Bronchial epithelial cell (primary cell): Measurements from ENCODE around the gene ZNF862. TPM values are rescaled to one million over a fixed set of nuclear protein-coding genes. Genes with fewer than 3 reads are reported as not detected.

Experiments
- DNase-seq: peaks from one replicate; pipeline ENCODE4 v3.0.0-alpha.2; 2010; ENCODE audit warnings: low read depth
- FAIRE-seq: peaks from 2 replicates; lab custom pipeline; 2011; peaks lifted over from hg19 to GRCh38; lab: Jason Lieb, UNC
- H3K27me3 ChIP-seq: 2 replicates; pipeline ENCODE4 v1.5.1; 2011; ENCODE audit warnings: low read length; ENCODE audit not compliant: control insufficient read depth, insufficient read depth
- H3K36me3 ChIP-seq: 2 replicates; pipeline ENCODE4 v1.5.1; 2011; ENCODE audit warnings: low read length; ENCODE audit not compliant: control insufficient read depth, insufficient read depth
- H3K4me3 ChIP-seq: 2 replicates; pipeline ENCODE4 v1.5.1; 2011; ENCODE audit warnings: mild to moderate bottlenecking, low read depth, low read length, control low read depth
- total RNA-seq: library from RNA; depleted of rRNA; stranded (reverse); fragments of >200 nt; gene quantifications from 2 replicates; pipeline ENCODE4 v1.2.1, GENCODE V29; 2014
- TF ChIP-seq, protein P1 (sequence below): IDR thresholded peaks from 2 replicates; pipeline ENCODE4 v1.5.1; 2011; ENCODE audit warnings: mild to moderate bottlenecking, moderate library complexity, low read length, control low read depth, inconsistent platforms; ENCODE audit not compliant: insufficient read depth, severe bottlenecking

Gene ZNF862
- total RNA-seq, 1 donor from 2014 or later, result 5.0 TPM

DNA sequence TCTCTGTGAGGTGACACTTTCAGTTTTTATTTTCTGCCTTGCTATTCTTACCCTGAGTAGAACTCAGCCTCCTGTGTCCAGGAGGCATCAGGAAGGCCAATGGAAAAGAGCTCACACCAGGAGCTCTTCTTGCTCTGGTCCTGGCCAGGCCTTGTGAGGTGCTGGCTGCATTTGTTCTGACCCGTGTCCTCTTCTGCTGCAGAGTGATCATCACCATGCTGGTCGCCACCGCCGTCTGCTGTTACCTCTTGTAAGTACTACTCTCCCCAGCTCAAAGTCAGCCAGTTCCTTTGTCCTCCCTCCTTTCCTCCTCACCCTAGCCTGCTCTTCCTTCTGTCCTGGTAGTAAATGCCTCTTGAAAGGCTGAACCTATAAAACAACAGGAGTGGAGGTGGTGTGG, 37.2 kb downstream of the ZNF862 start:
- Histone ChIP-seq H3K4me3 (no peak overlapping the region), H3K27me3 (no peaks in the 10 kb centered on the region), H3K36me3 (no peaks in the 10 kb centered on the region)
- TF ChIP-seq, protein P1, sequence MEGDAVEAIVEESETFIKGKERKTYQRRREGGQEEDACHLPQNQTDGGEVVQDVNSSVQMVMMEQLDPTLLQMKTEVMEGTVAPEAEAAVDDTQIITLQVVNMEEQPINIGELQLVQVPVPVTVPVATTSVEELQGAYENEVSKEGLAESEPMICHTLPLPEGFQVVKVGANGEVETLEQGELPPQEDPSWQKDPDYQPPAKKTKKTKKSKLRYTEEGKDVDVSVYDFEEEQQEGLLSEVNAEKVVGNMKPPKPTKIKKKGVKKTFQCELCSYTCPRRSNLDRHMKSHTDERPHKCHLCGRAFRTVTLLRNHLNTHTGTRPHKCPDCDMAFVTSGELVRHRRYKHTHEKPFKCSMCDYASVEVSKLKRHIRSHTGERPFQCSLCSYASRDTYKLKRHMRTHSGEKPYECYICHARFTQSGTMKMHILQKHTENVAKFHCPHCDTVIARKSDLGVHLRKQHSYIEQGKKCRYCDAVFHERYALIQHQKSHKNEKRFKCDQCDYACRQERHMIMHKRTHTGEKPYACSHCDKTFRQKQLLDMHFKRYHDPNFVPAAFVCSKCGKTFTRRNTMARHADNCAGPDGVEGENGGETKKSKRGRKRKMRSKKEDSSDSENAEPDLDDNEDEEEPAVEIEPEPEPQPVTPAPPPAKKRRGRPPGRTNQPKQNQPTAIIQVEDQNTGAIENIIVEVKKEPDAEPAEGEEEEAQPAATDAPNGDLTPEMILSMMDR, result no peak
- DNase-seq, result no peak
- no peak for FAIRE-seq

GRCh38 chr7:149877890-149878522, 39.8 kb downstream of the ZNF862 start:
- Histone ChIP-seq H3K27me3 (no peaks in the 10 kb centered on the region), H3K36me3 (no peaks in the 10 kb centered on the region), H3K4me3 (no peak overlapping the region)
- DNase-seq (no peak), FAIRE-seq (no peak)
- TF ChIP-seq, protein P1, result no peak

- Histone ChIP-seq H3K27me3 (no peaks in the 10 kb centered on the region), H3K36me3 (no peaks in the 10 kb centered on the region), H3K4me3 (no peak overlapping the region)
- DNase-seq (no peak), FAIRE-seq (no peak)
- TF ChIP-seq, protein P1, result no peak
These were observed 40.3 kb downstream of the ZNF862 start for GRCh38 chr7:149878523-149878921.

DNA sequence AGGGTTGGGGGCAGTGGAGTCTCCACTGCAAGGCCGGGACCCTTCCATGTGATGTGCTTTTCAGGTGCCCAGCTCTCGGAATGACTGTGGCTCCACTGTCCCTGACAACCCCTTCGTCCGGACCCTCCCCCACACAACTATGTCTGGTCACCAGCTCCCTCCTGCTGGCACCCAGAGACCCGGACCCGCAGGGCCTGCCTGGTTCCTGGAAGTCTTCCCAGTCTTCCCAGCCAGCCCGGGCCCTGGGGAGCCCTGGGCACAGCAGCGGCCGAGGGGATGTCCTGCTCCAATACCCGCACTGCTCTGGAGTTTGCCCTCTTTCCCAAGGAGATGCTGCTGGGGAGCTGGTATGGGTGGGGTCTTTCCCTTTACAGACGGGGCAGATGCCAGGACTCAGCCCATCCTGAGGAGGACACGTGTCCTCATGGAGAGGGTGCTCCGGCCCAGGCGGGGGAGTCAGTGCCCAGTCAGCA, 41.1 kb downstream of the ZNF862 start:
- no peak for FAIRE-seq
- Histone ChIP-seq H3K36me3 (no peaks in the 10 kb centered on the region), H3K27me3 (no peaks in the 10 kb centered on the region), H3K4me3 (no peak overlapping the region)
- TF ChIP-seq, protein P1, result no peak
- no peak for DNase-seq

DNA sequence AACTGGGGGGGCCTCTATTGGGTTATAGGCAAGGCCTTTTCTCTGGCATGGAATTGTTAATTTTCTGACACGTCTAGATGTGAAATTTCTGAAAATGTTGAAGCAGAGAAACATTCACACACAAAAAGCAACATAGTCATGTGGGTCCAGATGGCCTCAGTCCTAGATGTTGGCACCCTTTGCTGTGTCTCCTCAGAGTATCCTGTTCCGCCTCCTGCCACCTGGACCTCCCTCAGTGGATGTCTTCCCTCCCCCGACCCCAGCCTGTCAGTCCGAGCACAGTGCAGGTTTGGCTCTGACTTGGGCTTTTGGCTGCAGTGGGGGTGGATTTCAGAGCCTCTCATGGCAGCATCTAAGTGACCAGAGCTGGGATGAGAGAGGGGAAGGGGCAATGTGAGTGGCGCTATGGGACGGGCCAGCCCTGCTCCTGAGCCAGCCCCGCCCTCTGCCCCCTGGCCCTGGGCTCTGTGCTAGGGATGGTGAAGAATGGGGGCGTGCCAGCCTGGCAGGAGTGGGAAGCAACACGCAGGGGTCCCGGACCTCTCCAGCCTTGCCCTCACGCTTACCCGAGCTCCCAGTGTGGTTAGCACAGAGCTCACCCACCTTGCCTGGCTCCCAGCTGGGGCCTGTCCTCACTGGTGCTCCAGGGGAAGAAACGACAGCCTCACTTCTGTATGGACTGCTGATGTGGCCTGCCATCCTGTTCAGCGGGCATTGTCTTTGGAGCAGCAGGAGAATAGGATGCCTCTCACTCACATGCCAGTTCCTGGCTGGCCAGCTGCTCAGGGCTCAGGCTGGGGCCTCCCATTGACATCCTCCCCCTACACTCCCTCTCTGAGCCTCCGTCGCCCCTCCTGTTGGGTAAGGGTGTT, 41.8 kb downstream of the ZNF862 start:
- H3K27me3 ChIP-seq, result no peaks in the 10 kb centered on the region
- FAIRE-seq, result no peak
- no peak for DNase-seq
- TF ChIP-seq, protein P1, result no peak
- no peak overlapping the region for H3K4me3 ChIP-seq
- no peaks in the 10 kb centered on the region for H3K36me3 ChIP-seq
